ENCODE results near the gene PPIF.

DNA sequence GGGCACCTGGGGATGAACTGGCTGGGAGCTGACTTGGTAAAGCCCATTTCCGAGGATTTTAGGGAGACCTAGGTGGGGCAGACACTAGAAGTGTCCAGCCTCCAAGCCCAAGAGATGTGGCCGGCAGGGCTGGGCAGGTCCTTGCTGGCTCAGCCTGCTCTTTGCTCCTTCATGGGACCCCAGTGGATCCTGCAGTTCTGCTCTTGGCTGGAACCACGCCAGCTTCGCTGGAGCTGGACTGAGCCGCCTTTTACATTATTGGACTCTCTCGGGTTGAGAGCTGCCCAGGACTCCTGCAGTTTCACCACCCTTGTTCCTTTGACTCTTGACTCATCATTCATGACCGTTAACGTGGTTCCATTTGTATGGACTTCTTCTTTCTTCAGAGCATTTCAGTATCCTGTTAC lies 5.7 kb downstream of the PPIF start:
- TF ChIP-seq, protein P1, sequence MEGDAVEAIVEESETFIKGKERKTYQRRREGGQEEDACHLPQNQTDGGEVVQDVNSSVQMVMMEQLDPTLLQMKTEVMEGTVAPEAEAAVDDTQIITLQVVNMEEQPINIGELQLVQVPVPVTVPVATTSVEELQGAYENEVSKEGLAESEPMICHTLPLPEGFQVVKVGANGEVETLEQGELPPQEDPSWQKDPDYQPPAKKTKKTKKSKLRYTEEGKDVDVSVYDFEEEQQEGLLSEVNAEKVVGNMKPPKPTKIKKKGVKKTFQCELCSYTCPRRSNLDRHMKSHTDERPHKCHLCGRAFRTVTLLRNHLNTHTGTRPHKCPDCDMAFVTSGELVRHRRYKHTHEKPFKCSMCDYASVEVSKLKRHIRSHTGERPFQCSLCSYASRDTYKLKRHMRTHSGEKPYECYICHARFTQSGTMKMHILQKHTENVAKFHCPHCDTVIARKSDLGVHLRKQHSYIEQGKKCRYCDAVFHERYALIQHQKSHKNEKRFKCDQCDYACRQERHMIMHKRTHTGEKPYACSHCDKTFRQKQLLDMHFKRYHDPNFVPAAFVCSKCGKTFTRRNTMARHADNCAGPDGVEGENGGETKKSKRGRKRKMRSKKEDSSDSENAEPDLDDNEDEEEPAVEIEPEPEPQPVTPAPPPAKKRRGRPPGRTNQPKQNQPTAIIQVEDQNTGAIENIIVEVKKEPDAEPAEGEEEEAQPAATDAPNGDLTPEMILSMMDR (conservative IDR thresholded peaks at IDR 0.05), result no peak
- TF ChIP-seq EZH2 (IDR thresholded peaks at IDR 0.05; ENCODE audit: low read depth), result no peak
